LNCaP clone FGC (cell line): ENCODE data around the gene SGSH.
A peak's percentile ranks its signal among the peaks of the same experiment; 100 is the strongest.

Source experiments
- DNase-seq: peaks from one replicate; pipeline ENCODE4 v3.0.0-alpha.2; 2011; ENCODE audit warnings: low read depth
- H3K4me3 ChIP-seq: 2 replicates; pipeline ENCODE4 v1.5.1; 2011; ENCODE audit warnings: mild to moderate bottlenecking, low read depth, low read length, control low read depth
- CTCF ChIP-seq: IDR thresholded peaks from 2 replicates; pipeline ENCODE4 v1.5.1; 2012; ENCODE audit warnings: mild to moderate bottlenecking; ENCODE audit not compliant: control insufficient read depth, insufficient read depth; ENCODE audit errors: extremely low read depth

Gene SGSH

DNA sequence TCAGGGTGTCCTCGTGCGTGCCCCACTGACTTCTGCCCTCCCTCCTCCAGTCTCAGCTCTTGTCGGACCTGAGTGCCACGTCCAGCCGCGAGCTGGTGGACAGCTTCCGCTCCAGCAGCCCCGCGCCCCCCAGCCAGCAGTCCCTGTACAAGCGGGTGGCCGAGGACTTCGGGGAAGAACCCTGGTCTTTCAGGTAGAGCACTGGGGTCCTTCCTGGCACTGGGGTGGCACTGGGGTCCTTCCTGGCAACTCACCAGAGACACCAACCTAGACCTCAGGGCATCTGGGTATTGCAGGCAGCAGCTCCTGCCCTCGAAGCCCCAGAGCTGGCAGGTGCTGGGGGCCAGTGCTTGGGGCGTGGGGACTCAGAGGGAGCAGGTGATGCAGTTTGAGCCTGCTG is 25.0 kb downstream of the SGSH start:
- no peak for TF ChIP-seq CTCF
- no peak for DNase-seq
- no peak overlapping the region for H3K4me3 ChIP-seq

DNA sequence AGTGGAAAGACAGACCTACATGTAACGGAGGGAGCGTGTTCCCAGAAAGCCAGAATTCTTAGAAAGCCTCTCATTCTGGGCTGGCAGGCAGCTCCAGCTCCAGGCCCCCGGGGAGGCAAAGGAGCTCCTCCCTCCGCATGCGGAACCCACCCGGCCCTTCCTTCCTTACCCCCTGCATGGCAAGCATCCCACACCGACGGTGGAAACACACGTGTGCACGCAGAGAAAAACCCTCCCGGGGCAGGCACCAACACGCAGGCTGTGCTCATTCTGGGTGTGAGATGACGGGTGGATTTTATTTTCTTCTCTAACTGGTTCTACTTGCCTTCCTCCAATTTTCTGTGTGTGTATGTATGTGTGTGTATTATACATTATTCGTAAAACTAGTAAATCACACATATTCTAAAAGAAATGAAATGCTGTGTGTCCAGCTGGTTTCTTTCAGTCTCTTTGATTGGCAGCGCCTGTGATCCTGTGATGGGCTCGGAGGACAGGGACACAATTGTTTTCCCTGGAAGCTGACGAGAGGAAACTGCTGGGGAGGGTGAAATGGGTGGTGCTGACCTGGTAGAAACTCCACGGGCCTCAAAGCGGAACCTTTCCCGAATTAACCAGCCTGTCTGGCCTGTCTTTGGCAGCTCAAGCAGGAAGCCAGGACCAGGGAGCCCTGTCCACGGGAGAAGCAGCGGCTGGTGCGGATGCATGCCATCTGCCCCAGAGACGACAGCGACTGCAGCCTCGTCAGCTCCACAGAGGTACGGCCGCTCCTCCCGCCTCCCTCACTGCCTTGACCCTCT is 28.1 kb downstream of the SGSH start:
- peak; percentile 19 for DNase-seq
- no peak for TF ChIP-seq CTCF
- H3K4me3 ChIP-seq = no peak overlapping the region

DNA sequence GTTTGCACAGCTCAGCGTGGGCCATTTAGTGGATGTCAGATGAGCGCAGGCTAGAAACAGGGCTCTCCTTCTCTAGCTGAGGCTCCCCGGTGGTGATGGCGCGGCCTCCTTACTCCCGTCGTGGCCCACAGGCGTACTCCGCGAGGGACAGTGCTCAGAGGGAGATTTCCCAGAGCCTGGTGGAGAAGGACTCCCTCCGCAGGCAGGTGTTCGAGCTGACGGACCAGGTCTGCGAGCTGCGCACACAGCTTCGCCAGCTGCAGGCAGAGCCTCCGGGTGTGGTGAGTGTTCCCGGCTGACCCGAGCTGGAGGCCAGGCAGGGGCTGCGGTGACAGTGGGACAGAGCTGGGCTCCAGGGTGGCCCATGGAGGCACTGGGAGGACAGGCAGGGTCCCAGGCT is 28.9 kb downstream of the SGSH start:
- TF ChIP-seq CTCF = no peak
- no peak overlapping the region for H3K4me3 ChIP-seq
- no peak for DNase-seq

DNA sequence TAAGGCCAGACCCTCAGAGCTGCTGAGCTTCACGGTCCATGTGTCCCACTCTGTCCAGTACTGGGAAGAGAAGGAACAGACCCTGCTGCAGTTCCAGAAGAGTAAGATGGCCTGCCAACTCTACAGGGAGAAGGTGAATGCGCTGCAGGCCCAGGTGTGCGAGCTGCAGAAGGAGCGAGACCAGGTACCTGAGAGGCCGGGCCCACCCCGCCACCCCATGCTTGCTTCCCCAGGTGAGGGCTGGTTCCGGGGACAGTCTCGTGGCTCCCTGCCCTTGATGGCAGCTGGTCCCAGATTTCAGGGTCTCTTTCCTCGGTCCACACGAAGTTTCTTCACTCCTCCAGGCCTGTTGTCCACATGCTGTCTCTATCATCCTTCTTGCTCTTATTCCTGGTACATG is 29.4 kb downstream of the SGSH start:
- TF ChIP-seq CTCF = no peak
- DNase-seq = no peak
- no peak overlapping the region for H3K4me3 ChIP-seq

DNA sequence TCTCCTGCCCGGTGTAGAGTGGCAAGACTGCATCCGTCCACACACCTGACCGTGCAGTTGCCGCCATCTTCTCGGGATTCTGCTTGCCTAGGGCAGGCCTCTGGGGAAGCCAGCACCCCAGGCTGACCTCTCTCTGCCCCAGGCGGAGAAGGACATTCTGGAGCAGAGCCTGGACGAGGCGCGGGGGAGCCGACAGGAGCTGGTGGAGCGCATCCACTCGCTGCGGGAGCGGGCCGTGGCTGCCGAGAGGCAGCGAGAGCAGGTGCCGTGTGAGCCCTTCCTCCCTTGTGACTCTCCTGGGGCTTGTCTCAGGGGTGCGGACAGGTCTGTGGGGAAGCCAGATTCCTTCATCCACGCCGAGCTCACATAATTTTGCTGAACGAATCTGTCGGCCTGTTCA is 30.5 kb downstream of the SGSH start:
- H3K4me3 ChIP-seq = no peak overlapping the region
- no peak for DNase-seq
- no peak for TF ChIP-seq CTCF

DNA sequence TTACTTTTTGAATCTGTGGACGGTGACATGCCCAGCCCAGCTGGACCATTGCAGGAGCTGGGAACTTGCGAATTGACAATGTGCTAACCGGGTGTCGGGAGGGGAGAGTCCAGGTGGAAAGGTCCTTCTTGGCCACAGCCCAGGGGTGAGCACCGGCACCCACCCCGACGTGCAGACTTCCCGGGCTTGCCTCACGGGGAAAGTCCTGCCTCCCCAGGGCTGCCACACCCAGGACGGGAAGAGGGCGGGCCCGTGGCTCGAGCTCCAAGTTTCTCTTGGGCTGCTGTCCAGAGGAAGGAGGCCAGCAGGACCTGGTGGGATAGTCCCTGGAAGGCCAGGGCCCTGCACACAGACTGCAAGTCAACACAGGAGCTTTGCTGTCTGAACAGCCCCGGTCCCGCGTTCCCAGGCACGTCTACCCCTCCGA is 32.6 kb downstream of the SGSH start:
- peak; percentile 60 for DNase-seq
- no peak overlapping the region for H3K4me3 ChIP-seq
- no peak for TF ChIP-seq CTCF

DNA sequence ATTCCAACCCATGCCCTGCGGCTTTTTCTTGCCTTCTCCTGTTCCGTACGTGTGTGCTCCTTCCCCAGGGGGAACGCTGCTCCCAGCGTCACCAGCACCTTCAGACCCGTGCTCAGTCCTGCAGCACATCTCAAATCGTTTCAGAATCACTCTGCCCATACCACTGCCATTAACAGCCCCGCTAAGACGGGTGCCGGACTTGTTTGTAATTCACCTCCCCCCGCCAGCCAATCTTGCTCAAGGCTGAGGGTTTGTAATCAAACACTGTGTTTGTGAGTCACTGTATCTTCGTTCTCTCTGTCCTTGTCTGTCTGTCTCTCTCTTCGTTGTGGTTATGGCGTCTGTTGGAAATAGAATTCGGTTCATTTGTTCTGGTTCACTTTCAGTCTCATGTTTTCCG is 33.0 kb downstream of the SGSH start:
- no peak overlapping the region for H3K4me3 ChIP-seq
- DNase-seq = no peak
- no peak for TF ChIP-seq CTCF
